Astrocyte of the cerebellum (primary cell): Measurements from ENCODE around the gene MAGEB10.
A peak's percentile ranks its signal among the peaks of the same experiment; 100 is the strongest.
"Not testable (repeated sequence)": the region's sequence is repeated elsewhere in the genome, so short reads cannot be mapped to it uniquely, and the experiment has no call there.

Experiments
- DNase-seq: peaks from one replicate; pipeline ENCODE4 v3.0.0-alpha.2; 2011; ENCODE audit warnings: low read depth
- H3K4me3 ChIP-seq: 2 replicates; pipeline ENCODE4 v1.5.1; 2011; ENCODE audit warnings: mild to moderate bottlenecking, low read depth, low read length, moderate library complexity
- in situ Hi-C: cut with HindIII; loops from 2 replicates; pipeline ENCODE4 v1.10.0; 2017; ENCODE audit warnings: low sequenced_read_pairs
- TF ChIP-seq, protein P1 (sequence below): IDR thresholded peaks from 2 replicates; pipeline ENCODE4 v1.5.1; 2012; ENCODE audit warnings: low read length, low read depth, moderate library complexity, mild to moderate bottlenecking; ENCODE audit errors: missing control alignments

Gene MAGEB10

DNA sequence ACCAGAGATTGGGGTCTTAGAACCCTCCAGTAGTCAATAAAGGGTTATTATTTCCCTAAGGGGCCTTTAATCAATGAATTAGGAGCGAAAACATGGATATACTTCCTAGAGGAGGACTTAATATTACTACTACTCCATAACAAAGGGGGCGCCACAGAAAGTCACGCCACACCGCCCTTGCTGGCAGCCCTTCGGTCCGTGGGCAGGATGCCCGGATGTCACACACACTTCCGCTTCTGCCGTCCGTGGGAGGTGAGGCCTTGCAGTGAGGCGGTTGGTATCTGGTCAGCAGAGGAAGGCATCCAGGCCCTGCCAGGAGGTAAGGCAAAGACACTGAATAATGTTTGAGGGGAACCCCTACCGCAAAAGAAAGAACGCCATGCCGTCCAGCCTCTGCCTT is 436 bp downstream of the MAGEB10 start:
- TF ChIP-seq, protein P1, sequence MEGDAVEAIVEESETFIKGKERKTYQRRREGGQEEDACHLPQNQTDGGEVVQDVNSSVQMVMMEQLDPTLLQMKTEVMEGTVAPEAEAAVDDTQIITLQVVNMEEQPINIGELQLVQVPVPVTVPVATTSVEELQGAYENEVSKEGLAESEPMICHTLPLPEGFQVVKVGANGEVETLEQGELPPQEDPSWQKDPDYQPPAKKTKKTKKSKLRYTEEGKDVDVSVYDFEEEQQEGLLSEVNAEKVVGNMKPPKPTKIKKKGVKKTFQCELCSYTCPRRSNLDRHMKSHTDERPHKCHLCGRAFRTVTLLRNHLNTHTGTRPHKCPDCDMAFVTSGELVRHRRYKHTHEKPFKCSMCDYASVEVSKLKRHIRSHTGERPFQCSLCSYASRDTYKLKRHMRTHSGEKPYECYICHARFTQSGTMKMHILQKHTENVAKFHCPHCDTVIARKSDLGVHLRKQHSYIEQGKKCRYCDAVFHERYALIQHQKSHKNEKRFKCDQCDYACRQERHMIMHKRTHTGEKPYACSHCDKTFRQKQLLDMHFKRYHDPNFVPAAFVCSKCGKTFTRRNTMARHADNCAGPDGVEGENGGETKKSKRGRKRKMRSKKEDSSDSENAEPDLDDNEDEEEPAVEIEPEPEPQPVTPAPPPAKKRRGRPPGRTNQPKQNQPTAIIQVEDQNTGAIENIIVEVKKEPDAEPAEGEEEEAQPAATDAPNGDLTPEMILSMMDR = no peak
- in situ Hi-C loops = no loop called here
- no peak for DNase-seq
- no peak overlapping the region for H3K4me3 ChIP-seq

DNA sequence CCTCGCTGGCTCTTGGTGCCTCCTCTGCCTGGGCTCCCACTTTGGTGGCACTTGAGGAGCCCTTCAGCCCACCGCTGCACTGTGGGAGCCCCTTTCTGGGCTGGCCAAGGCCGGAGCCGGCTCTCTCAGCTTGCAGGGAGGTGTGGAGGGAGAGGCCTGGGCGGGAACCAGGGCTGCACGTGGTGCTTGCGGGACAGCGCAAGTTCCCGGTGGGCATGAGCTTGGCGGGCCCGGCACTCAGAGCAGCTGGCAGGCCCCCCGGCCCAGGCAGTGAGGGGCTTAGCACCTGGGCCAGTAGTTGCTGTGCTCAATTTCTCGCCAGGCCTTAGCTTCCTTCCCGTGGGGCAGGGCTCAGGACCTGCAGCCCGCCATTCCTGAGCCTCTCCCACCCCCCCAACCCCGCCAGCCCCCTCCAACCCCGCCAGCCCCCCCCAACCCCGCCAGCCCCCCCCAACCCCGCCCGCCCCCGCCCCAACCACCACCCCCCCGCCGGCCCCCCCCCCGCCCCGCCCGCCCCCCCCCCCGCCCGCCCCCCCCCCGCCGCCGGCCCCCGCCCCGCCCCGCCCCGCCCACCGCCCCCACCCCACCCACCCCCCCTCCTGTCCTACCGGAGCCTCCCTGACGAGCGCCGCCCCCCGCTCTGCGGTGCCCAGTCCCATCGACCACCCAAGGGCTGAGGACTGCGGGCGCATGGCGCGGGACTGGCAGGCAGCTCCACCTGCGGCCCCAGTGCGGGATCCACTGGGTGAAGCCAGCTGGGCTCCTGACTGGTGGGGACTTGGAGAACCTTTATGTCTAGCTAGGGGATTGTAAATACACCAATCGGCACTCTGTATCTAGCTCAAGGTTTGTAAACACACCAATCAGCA is 1.4 kb downstream of the MAGEB10 start:
- DNase-seq, in situ Hi-C loops: not testable (repeated sequence)

GRCh38 chrX:27815209-27815608 is 7.4 kb downstream of the MAGEB10 start:
- in situ Hi-C loops = no loop called here
- no peak overlapping the region for H3K4me3 ChIP-seq
- DNase-seq = peak; percentile 3
- TF ChIP-seq, protein P1 = no peak

More for the DNA sequence above, 1.4 kb downstream of the MAGEB10 start:
- not testable (repeated sequence) for H3K4me3 ChIP-seq

DNA sequence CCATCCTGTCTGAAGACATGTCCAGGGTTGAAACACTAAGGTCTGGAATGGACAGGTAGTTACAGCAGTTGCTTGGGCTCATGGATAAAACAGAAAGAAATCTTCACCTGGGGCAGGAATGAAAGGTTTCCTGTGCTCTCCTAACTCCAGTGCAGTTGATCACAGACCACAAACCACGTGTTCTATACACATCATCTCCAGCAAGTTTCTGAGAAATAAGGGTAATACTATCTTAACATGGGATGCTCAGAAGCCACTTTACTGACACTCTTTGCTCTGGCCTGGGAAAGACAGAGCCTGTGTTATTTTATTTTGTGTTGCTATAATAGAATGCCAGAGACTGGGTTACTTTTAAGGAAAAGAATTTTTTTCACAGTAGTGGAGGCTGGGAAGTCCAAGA is 16.0 kb downstream of the MAGEB10 start:
- DNase-seq = no peak
- H3K4me3 ChIP-seq = no peak overlapping the region
- in situ Hi-C loops = no loop called here
- TF ChIP-seq, protein P1 = no peak

DNA sequence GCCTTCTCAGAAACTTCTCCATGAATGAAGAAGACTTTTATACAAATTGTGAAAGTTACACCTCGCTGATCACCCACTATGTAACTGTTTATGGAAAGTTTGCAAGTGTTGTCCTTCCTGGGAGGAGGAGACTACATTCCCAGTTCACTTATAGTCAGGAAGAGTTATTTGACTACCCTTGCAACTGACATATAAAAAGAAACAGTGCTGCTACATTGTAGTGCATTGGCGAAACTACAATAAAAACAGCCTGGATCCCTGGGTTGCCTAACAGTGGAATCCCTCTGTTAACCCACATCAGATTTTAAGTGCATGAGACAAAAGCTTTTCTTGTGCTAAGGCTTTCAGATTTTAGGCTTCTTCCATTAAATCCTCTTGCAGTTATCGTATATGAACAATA is 30.4 kb downstream of the MAGEB10 start:
- in situ Hi-C loops = no loop called here
- no peak overlapping the region for H3K4me3 ChIP-seq
- TF ChIP-seq, protein P1 = no peak
- no peak for DNase-seq

DNA sequence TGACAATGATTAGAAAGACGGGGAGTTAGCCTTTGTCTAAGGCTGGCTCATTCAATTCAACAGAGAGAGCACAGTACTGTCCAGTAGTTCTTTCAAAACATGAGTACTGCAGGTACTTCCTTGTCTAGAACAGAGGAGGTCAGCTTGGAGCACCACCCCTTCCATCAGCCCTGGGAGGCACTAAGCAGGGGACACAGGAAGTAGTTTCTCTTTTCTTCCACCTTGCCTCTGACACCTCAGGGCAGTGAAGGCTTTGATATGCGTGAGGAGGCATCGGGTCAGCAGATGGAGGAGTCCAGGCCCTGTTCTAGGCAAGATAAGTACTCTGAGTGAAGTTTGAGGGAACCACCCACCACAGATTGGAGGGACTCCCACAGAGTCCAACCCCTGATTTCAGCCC is 33.1 kb downstream of the MAGEB10 start:
- no peak overlapping the region for H3K4me3 ChIP-seq
- TF ChIP-seq, protein P1 = no peak
- DNase-seq = no peak
- in situ Hi-C loops = no loop called here

GRCh38 chrX:27842859-27843258 is 35.1 kb downstream of the MAGEB10 start:
- TF ChIP-seq, protein P1 = no peak
- in situ Hi-C loops = no loop called here
- no peak for DNase-seq
- no peak overlapping the region for H3K4me3 ChIP-seq
